ENCODE results near the gene SERPINA6. TPM values are rescaled to one million over a fixed set of nuclear protein-coding genes. Genes with fewer than 3 reads are reported as not detected.
"Not testable (repeated sequence)": the region's sequence is repeated elsewhere in the genome, so short reads cannot be mapped to it uniquely, and the experiment has no call there.

Gene SERPINA6
- total RNA-seq, 1 donor from 2014 or later = not detected

DNA sequence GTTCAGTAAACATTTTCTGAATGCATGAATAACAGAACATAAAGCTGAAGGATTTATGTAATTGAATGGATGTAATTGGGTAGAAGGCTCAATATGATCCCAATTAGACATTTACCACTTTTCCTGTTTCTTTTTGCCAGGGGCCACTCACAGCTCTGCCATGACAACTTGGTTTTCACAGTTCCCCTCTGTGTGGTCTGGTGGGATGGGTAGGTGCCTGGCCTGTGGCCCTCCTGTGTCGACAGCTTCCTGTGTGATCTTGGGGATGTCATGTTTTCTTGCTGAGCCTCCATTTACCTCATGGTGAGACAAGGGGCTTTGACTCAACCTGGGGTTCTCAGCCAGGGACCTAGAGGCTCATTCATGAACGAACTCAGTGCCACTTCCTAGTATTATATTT lies 17.5 kb downstream of the SERPINA6 start:
- H3K9me3 ChIP-seq (replicated peaks) = peaks cover 29% of the 10 kb centered on the region
- TF ChIP-seq, protein P1, sequence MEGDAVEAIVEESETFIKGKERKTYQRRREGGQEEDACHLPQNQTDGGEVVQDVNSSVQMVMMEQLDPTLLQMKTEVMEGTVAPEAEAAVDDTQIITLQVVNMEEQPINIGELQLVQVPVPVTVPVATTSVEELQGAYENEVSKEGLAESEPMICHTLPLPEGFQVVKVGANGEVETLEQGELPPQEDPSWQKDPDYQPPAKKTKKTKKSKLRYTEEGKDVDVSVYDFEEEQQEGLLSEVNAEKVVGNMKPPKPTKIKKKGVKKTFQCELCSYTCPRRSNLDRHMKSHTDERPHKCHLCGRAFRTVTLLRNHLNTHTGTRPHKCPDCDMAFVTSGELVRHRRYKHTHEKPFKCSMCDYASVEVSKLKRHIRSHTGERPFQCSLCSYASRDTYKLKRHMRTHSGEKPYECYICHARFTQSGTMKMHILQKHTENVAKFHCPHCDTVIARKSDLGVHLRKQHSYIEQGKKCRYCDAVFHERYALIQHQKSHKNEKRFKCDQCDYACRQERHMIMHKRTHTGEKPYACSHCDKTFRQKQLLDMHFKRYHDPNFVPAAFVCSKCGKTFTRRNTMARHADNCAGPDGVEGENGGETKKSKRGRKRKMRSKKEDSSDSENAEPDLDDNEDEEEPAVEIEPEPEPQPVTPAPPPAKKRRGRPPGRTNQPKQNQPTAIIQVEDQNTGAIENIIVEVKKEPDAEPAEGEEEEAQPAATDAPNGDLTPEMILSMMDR (IDR thresholded peaks at IDR 0.05; ENCODE audit: borderline replicate concordance) = no peak
- intact Hi-C loops (cut with micrococcal nuclease) = no loop called here
- H3K4me3 ChIP-seq = no peak overlapping the region
- DNase-seq = no peak
- no peaks in the 10 kb centered on the region for H3K36me3 ChIP-seq
- H3K27me3 ChIP-seq (ENCODE audit: low read depth) = peaks cover 39% of the 10 kb centered on the region
- no peak overlapping the region for H3K27ac ChIP-seq (replicated peaks)
- no peaks in the 10 kb centered on the region for H3K4me1 ChIP-seq

DNA sequence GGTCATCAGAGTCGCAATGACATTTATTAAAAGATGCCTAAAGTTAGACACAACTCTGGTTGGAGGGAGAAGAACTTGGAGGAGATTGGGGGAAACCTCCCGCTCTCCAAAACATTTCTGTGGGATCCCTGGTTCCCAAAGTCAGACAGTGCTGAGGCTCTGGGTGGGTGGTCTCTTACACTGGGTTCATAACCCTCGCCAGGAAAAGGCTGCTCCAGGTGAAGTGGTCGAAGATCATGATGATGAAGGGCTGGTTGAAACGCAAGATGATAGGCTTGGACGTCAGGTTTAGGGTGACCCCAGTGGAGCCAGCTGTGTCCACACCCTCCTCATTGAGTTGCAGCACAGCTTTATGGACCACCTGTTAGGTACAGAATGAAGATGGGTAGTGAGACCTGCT lies 18.9 kb downstream of the SERPINA6 start:
- peaks cover 29% of the 10 kb centered on the region for H3K9me3 ChIP-seq (replicated peaks)
- no peak overlapping the region for H3K4me3 ChIP-seq
- H3K27ac ChIP-seq (replicated peaks) = no peak overlapping the region
- H3K4me1 ChIP-seq = no peaks in the 10 kb centered on the region
- TF ChIP-seq, protein P1 (IDR thresholded peaks at IDR 0.05; ENCODE audit: borderline replicate concordance) = no peak
- no peak for DNase-seq
- intact Hi-C loops (cut with micrococcal nuclease) = no loop called here
- H3K27me3 ChIP-seq (ENCODE audit: low read depth) = peaks cover 26% of the 10 kb centered on the region
- no peaks in the 10 kb centered on the region for H3K36me3 ChIP-seq

DNA sequence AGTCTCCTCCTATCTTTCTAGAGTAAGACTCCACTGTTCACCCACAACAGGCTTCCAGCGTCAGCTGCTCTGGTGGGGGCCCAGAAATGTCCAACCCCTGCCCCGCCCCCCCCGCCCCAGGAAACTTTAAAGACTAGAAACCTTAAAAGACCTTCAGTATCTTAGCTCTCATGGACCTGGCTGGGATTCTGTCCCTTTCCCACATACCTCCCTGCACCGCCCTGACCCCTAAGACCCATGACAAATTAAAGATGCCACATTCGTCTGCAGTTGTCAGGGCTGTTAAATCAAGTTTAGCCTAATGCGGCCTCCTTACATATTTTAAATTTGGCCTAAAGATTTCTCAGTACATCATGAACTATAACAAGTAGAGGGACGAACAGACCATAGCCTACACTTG lies 20.0 kb downstream of the SERPINA6 start:
- intact Hi-C loops (cut with micrococcal nuclease) = no loop called here
- no peak overlapping the region for H3K4me3 ChIP-seq
- H3K27ac ChIP-seq (replicated peaks) = no peak overlapping the region
- peaks cover 21% of the 10 kb centered on the region for H3K9me3 ChIP-seq (replicated peaks)
- DNase-seq = no peak
- no peaks in the 10 kb centered on the region for H3K36me3 ChIP-seq
- peaks cover 21% of the 10 kb centered on the region for H3K27me3 ChIP-seq (ENCODE audit: low read depth)
- TF ChIP-seq, protein P1 (IDR thresholded peaks at IDR 0.05; ENCODE audit: borderline replicate concordance) = no peak
- no peaks in the 10 kb centered on the region for H3K4me1 ChIP-seq

DNA sequence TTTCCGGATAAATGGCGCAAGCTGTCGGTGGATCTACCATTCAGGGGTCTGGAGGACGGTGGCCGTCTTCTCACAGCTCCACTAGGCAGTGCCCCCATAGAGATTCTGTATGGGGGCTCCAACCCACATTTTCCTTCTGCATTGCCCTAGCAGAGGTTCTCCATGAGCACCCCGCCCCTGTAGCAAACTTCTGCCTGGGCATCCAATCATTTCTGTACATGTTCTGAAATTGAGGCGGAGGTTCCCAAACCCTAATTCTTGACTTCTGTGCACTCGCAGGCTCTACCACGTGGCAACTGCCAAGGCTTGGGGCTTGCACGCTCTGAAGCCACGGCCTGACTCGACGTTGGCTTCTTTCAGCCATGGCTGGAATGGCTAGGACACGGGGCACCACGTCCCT lies 25.0 kb downstream of the SERPINA6 start:
- Histone ChIP-seq H3K27me3 (ENCODE audit: low read depth) (peaks cover 34% of the 10 kb centered on the region), H3K4me3 (no peak overlapping the region), H3K4me1 (no peaks in the 10 kb centered on the region), H3K27ac (replicated peaks) (no peak overlapping the region), H3K9me3 (replicated peaks) (peaks cover 10% of the 10 kb centered on the region), H3K36me3 (no peaks in the 10 kb centered on the region)
- no peak for DNase-seq
- intact Hi-C loops (cut with micrococcal nuclease) = no loop called here
- TF ChIP-seq, protein P1 (IDR thresholded peaks at IDR 0.05; ENCODE audit: borderline replicate concordance) = no peak

DNA sequence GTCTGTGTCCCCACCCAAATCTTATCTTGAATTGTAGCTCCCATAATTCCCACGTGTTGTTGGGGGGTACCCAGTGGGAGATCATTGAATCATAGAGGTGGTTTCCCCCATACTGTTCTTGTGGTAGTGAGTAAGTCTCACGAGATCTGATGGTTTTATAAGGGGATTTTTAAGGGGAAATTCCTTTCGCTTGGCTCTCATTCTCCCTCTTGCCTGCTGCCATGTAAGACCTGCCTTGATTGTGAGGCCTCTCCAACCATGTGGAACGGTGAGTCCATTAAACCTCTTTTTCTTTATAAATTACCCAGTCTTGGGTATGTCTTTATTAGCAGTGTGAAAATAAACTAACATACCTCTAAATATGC lies 27.0 kb downstream of the SERPINA6 start:
- DNase-seq; intact Hi-C loops (cut with micrococcal nuclease); H3K4me1 ChIP-seq; H3K27ac ChIP-seq (replicated peaks); H3K9me3 ChIP-seq (replicated peaks); H3K36me3 ChIP-seq; H3K4me3 ChIP-seq: not testable (repeated sequence)
- peaks cover 48% of the 10 kb centered on the region for H3K27me3 ChIP-seq (ENCODE audit: low read depth)

DNA sequence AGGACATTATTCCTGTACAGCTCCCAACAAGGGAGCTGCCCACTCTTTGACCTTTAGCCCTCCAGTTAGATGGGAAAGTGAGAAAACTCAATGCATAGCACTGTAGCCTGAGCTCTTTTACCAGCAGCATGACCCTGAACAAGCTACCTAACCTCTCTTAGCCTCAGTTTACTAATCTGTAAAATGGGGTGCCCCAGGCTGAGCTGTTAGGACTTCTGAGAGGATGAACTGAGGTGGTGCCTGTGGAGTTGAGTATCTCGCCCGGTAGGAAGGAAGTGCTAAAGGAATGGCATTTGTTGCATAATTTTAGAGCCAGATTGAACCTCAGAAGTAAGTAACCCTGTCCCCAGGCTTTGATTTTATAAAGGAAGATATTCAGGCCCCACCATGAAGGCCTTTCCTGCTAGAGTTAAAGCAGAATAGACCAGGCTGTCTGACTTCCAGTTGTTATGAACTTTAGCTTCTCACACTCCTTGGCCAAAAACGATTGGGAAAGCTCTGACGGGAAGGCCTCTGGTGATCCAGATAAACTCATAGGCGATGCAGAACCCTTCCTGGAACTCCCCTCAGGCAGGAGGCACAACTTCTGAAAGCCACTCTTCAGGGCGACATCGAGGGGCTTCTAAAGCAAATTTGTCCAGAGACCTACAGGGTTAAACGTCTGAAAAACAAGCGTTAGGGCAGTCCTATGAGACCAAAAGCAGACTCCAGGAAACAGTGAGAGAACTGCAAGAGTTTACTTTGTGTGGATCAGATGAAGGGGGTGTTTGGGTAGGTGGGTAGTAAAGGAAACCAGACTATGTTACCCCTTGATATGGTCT lies 27.6 kb downstream of the SERPINA6 start:
- Histone ChIP-seq H3K27me3 (ENCODE audit: low read depth) (peaks cover 54% of the 10 kb centered on the region), H3K27ac (replicated peaks) (no peak overlapping the region), H3K4me3 (no peak overlapping the region), H3K4me1 (no peaks in the 10 kb centered on the region), H3K36me3 (no peaks in the 10 kb centered on the region), H3K9me3 (replicated peaks) (no peaks in the 10 kb centered on the region)
- no peak for DNase-seq
- TF ChIP-seq, protein P1 (IDR thresholded peaks at IDR 0.05; ENCODE audit: borderline replicate concordance) = no peak
- intact Hi-C loops (cut with micrococcal nuclease) = no loop called here
